ENCODE measurements around the gene RBFOX2. TPM values are rescaled to one million over a fixed set of nuclear protein-coding genes. Genes with fewer than 3 reads are reported as not detected.
"Not testable (repeated sequence)": the region's sequence is repeated elsewhere in the genome, so short reads cannot be mapped to it uniquely, and the experiment has no call there.

The RBFOX2 gene
- total RNA-seq, 2 experiments from 2014 or later: 0.99 to 1.9 TPM

DNA sequence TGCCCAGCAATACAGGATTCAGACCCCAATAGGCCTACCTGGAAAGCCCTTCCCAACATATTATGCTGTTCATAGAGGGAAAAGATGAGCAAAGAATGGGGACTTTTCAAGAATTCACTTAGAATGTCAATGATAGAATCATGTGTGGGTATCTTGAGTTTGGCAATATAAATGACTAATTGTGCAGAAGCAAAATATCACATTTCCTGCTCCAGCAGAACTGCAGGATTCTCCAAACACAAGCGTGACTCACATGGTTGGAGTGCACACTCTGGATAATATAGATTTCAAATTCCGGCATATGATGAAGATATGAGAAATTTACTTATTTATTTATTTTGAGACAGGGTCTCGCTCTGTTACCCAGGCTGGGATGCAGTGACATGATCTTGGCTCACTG lies 323.5 kb downstream of the RBFOX2 start:
- CTCF ChIA-PET: no interaction called here
- H3K36me3 Mint-ChIP-seq: no peaks in the 10 kb centered on the region

DNA sequence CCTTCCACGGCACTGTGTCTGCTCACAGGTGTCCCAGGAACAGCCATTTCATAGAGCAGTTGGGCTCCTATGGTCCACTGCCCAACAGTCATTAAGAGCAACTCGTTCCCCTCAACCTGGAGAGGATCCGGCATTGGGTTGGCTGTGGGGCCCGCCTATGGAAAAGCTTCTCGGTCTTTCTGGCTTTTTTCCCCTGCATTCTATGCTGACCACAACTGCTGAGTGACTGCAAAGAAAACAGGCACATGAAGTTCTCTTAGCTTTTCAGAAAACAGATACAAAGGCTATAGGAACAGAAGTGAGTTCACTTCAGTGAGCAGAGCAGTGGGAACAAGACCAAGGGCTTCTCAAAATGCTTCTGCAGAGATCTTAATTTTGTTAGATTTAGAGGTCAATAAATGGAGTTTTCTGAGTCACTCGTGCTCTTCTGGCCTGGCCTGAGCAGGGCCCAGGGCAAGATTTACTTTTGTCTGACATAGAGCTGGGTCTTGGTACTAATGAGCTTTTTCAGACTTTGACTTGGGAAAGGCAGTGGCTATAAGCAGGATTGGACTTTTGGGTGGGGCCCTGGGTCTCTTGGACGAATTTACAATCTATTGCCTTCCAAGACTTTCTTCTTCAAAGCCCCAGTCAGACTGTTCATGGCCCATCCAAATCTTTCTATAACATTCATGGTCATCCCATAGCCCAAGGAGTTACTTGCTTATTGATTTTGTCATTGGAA lies 324.6 kb downstream of the RBFOX2 start:
- Mint-ChIP-seq H3K9me3 (ENCODE audit: low read depth) (no peaks in the 10 kb centered on the region), H3K36me3 (no peaks in the 10 kb centered on the region), H3K27me3 (no peaks in the 10 kb centered on the region), H3K4me1 (no peaks in the 10 kb centered on the region), H3K27ac (no peak overlapping the region), H3K4me3 (no peak overlapping the region)
- no peak for DNase-seq
- ATAC-seq: no peak
- CTCF ChIA-PET: no interaction called here

More for the DNA sequence above, 323.5 kb downstream of the RBFOX2 start:
- no peaks in the 10 kb centered on the region for H3K9me3 Mint-ChIP-seq (ENCODE audit: low read depth)
- DNase-seq (no peak), ATAC-seq (no peak)
- no peak overlapping the region for H3K4me3 Mint-ChIP-seq
- H3K27ac Mint-ChIP-seq: no peak overlapping the region
- peaks cover 3% of the 10 kb centered on the region for H3K27me3 Mint-ChIP-seq
- H3K4me1 Mint-ChIP-seq: no peaks in the 10 kb centered on the region

- H3K36me3 Mint-ChIP-seq; H3K27me3 Mint-ChIP-seq; H3K4me3 Mint-ChIP-seq; ATAC-seq; CTCF ChIA-PET; H3K4me1 Mint-ChIP-seq; H3K27ac Mint-ChIP-seq; H3K9me3 Mint-ChIP-seq (ENCODE audit: low read depth): not testable (repeated sequence)
- DNase-seq: peak; percentile 29
These were observed 328.8 kb downstream of the RBFOX2 start for GRCh38 chr22:35699852-35700251.

DNA sequence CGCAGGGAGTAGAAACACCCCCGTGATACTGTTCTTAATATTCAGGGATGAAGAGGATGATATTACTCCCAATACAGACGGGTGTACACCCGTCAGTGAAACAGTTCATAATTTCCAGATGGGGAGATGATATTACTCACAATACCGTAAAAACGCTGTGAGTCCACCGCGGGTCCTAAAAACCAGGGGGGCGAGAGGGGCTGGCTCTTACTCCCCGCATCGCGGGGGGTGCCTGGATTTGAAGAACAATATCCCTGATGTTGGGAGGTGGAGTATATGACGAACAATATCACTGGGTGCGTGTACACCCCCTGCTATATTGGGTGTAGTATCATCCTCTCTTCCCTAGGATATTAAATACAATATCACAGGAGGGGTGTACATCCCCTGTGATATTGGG lies 331.5 kb downstream of the RBFOX2 start:
- no peaks in the 10 kb centered on the region for H3K36me3 Mint-ChIP-seq
- DNase-seq (peak; percentile 64), ATAC-seq (peak; percentile 47)
- no peaks in the 10 kb centered on the region for H3K4me1 Mint-ChIP-seq
- CTCF ChIA-PET: no interaction called here
- no peak overlapping the region for H3K4me3 Mint-ChIP-seq
- H3K27ac Mint-ChIP-seq: no peak overlapping the region
- H3K27me3 Mint-ChIP-seq: no peaks in the 10 kb centered on the region
- no peaks in the 10 kb centered on the region for H3K9me3 Mint-ChIP-seq (ENCODE audit: low read depth)

GRCh38 chr22:35695202-35695601 lies 333.4 kb downstream of the RBFOX2 start:
- Mint-ChIP-seq H3K4me1 (no peaks in the 10 kb centered on the region), H3K27me3 (no peaks in the 10 kb centered on the region), H3K4me3 (no peak overlapping the region), H3K27ac (no peak overlapping the region), H3K36me3 (no peaks in the 10 kb centered on the region), H3K9me3 (ENCODE audit: low read depth) (no peaks in the 10 kb centered on the region)
- DNase-seq (no peak), ATAC-seq (no peak)
- CTCF ChIA-PET: no interaction called here

DNA sequence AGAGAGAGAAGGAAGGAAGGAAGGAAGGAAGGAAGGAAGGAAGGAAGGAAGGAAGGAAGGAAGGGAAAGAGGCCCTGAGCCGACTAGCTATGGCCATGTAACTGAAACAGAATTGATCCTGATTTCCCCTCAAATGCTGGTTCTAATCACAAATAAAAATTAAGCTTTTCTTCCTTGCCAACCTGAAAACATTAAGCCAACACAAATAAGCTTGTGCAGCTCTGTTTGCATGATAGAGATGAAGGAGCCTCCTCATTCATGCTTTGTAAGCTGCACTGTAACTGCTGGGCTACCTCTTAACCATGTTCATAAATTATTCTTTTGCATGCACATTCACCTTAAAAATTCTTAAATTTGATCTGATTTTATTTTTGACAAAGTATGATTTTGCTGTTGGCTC lies 338.6 kb downstream of the RBFOX2 start:
- H3K4me3 Mint-ChIP-seq: no peak overlapping the region
- peaks cover 3% of the 10 kb centered on the region for H3K27me3 Mint-ChIP-seq
- ATAC-seq (no peak), DNase-seq (no peak)
- no peak overlapping the region for H3K27ac Mint-ChIP-seq
- peaks cover 2% of the 10 kb centered on the region for H3K9me3 Mint-ChIP-seq (ENCODE audit: low read depth)
- no peaks in the 10 kb centered on the region for H3K4me1 Mint-ChIP-seq
- CTCF ChIA-PET: interaction anchor here (1.0 to 1.2 kb wide), 2 partner anchors 12 to 63 kb away, joined by 3 read pairs; no protein-coding TSS in a partner anchor
- H3K36me3 Mint-ChIP-seq: no peaks in the 10 kb centered on the region

DNA sequence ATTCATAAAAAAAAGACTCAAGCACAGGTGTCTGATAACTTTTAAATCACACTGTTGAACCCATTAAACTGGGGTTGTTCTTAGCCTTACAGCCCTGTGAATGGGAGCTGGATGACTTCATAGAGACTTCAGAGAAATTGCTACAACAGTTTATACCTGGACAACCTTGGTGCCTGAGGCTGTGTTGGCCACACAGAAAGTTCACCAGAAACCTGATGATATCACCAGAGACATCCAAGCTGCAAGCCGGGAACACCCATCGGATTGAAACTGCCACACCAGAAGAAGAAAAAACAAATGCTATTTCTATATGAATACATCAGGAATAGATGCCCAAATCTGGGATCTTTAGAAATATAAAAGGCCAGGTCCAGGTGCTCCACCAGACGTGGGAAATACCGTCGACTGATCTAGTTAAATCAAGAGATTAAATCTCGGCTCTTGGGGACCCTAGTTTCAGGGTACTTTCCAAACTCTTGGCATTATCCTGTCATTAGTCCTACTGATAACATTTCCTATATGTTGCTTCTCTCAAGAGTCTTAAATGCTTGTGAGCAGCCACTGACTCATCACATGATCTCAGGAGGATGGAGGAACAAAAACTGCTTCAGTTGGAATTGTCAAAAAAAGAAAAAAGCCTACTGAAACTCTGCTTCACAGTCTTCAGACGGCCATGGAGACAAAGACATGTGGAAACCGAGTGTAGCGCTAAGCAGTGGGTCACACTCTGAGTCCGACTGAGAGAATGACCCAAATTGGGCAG lies 339.5 kb downstream of the RBFOX2 start:
- ATAC-seq (no peak), DNase-seq (no peak)
- Mint-ChIP-seq H3K9me3 (ENCODE audit: low read depth) (peaks cover 2% of the 10 kb centered on the region), H3K4me3 (no peak overlapping the region), H3K4me1 (no peaks in the 10 kb centered on the region), H3K27me3 (peaks cover 3% of the 10 kb centered on the region), H3K27ac (no peak overlapping the region), H3K36me3 (no peaks in the 10 kb centered on the region)
- CTCF ChIA-PET: no interaction called here

Other genes starting within 250 kb of the RBFOX2 start
- 100 to 1,000 TPM; 134 to 160 TPM for gene APOL3, start 131.9 kb upstream of the RBFOX2 start, total RNA-seq
- gene APOL4, start 173.0 kb upstream of the RBFOX2 start, total RNA-seq: 10 to 100 TPM; 17.0 to 22.6 TPM
- 10 to 100 TPM; 82.6 to 86.4 TPM for gene APOL2, start 210.7 kb upstream of the RBFOX2 start, total RNA-seq
- 10 to 100 TPM; 55.6 to 61.6 TPM for gene APOL1, start 224.3 kb upstream of the RBFOX2 start, total RNA-seq